Activated T-cell treated with anti-CD3 and anti-CD28 coated beads, Interleukin-2, amount 50 U/mL, for 24 hours (primary cell): ENCODE results near the gene APBA3.

Source experiments
- DNase-seq: peaks from one replicate; pipeline ENCODE4 v3.0.0-alpha.2; 2020
- H3K27ac Mint-ChIP-seq: 2 replicates; pipeline ENCODE4 v1.8.0; 2020; ENCODE audit warnings: mild to moderate bottlenecking, mixed read lengths
- H3K27me3 Mint-ChIP-seq: 2 replicates; pipeline ENCODE4 v1.8.0; 2020; ENCODE audit warnings: mixed read lengths
- H3K36me3 Mint-ChIP-seq: 2 replicates; pipeline ENCODE4 v1.8.0; 2020; ENCODE audit warnings: low read depth, mixed read lengths
- H3K4me1 Mint-ChIP-seq: 2 replicates; pipeline ENCODE4 v1.8.0; 2020; ENCODE audit warnings: low read depth, mixed read lengths
- H3K4me3 Mint-ChIP-seq: 2 replicates; pipeline ENCODE4 v1.8.0; 2020; ENCODE audit warnings: mild to moderate bottlenecking, moderate library complexity, mixed read lengths
- H3K9me3 Mint-ChIP-seq: 2 replicates; pipeline ENCODE4 v1.8.0; 2020; ENCODE audit warnings: mixed read lengths

Gene APBA3

DNA sequence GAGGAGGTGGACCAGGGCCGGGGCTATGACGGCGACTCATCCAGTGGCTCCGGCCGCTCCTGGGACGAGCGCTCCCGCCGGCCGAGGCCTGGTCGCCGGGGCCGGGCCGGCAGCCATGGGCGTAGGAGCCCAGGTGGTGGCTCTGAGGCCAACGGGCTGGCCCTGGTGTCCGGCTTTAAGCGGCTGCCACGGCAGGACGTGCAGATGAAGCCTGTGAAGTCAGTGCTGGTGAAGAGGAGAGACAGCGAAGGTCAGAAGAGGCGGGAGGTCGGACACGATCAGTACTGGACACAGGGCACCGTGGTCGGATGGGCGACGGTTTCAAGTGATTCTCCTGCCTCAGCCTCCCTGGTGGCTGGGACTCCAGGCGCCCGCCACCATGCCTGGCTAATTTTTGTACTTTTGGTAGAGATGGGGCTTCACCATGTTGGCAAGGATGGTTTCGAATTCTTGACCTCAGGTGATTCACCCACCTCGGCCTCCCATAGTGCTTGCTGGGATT lies 31.0 kb downstream of the APBA3 start:
- H3K36me3 Mint-ChIP-seq: no peaks in the 10 kb centered on the region

DNA sequence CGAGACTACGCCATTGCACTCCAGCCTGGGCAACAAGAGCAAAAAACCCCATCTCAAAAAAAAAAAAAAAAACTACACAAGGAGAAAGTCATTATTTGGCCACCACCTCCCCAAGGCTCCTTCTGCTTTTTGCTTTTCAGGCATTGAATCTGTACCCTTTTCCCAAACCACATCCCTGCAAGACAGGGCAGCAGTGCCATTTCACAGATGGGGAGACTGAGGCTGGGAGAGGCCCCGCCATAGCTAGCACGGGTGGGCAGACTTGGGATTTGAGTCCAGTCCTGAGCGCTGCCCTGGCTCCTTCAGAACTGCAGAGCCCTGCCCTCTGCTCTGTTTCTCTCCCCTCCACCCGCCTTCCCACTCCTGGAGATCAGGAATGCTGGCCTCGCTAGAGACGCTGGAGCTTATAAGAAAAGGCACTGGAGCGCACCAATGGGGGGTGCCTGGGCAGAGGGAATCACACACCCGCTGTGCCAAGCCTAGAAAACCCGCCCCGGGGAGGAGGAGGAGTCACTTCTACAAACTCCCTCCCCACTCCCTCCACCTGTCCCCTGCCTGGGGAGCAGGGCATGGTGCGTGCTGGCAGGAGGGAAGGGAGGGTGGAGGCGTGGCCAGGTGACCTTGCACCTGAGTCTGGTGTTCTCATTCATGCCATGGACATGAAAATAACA lies 35.7 kb downstream of the APBA3 start:
- no peak for DNase-seq

More for the DNA sequence above, 31.0 kb downstream of the APBA3 start:
- H3K9me3 Mint-ChIP-seq: no peaks in the 10 kb centered on the region
- H3K27ac Mint-ChIP-seq: no peak overlapping the region
- DNase-seq: no peak
- no peaks in the 10 kb centered on the region for H3K27me3 Mint-ChIP-seq
- H3K4me3 Mint-ChIP-seq: no peak overlapping the region
- H3K4me1 Mint-ChIP-seq: no peaks in the 10 kb centered on the region

DNA sequence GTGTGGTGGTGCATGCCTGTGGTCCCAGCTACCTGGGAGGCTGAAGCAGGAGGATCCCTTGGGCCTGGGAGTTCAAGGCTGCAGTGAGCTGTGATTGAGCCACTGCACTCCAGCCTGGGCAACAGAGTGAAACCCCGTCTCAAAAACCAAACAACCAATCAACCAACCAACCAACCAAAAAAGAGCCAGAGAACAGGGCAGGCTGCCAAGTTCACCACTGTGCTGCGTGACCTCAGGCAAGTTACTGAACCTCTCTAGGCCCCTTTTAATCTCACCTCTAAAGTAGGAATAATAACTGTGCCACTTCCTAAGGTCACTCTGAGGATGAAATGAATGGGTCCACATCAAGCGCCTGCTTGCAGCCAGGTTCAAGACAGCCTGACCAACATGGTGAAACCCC lies 36.4 kb downstream of the APBA3 start:
- Mint-ChIP-seq H3K9me3 (no peaks in the 10 kb centered on the region), H3K27me3 (peaks cover 6% of the 10 kb centered on the region), H3K36me3 (no peaks in the 10 kb centered on the region), H3K27ac (no peak overlapping the region), H3K4me1 (peaks cover 10% of the 10 kb centered on the region), H3K4me3 (no peak overlapping the region)
- no peak for DNase-seq

More for the DNA sequence above, 35.7 kb downstream of the APBA3 start:
- Mint-ChIP-seq H3K4me1 (peaks cover 10% of the 10 kb centered on the region), H3K36me3 (no peaks in the 10 kb centered on the region), H3K27me3 (peaks cover 6% of the 10 kb centered on the region), H3K9me3 (no peaks in the 10 kb centered on the region), H3K4me3 (no peak overlapping the region), H3K27ac (no peak overlapping the region)

DNA sequence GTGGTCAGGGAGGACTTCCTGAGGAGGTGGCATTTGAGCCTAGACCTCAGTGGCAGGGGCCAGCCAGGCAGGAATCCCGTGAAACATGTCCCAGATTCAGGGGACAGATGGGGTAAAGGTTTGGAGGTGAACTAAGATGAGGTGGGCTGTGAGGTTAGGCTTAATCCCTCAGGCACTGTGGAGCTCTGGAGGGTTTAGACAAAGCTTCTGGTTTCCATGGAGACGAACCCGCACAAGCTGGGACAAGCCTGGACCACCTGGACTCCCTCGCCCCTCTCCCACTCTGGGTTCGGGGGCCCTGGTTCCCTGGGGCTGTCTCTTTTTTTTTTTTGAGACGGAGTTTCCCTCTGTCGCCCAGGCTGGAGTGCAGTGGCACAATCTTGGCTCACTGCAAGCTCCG lies 37.6 kb downstream of the APBA3 start:
- no peak overlapping the region for H3K4me3 Mint-ChIP-seq
- no peak overlapping the region for H3K27ac Mint-ChIP-seq
- no peaks in the 10 kb centered on the region for H3K9me3 Mint-ChIP-seq
- H3K36me3 Mint-ChIP-seq: no peaks in the 10 kb centered on the region
- no peak for DNase-seq
- peaks cover 12% of the 10 kb centered on the region for H3K4me1 Mint-ChIP-seq
- H3K27me3 Mint-ChIP-seq: peaks cover 10% of the 10 kb centered on the region

DNA sequence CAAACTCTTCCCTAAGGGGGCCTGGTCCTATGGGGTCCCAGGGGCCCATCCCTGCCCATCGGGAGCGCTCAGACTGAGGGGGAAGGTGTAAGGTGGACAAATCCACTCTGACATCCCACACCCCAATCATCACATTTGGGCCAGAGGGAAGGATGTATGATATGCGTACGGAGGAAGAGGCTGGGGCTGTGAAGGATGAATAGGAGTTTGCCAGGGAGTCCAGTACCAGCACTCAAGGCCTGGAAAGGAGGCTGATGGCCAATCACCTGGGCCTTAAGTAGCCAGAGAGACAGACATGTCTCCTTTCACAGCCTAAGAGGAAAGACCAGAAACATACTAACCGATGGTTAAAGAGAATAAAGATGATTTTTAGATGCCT lies 38.4 kb downstream of the APBA3 start:
- no peaks in the 10 kb centered on the region for H3K9me3 Mint-ChIP-seq
- H3K36me3 Mint-ChIP-seq: no peaks in the 10 kb centered on the region
- peaks cover 10% of the 10 kb centered on the region for H3K27me3 Mint-ChIP-seq
- H3K4me1 Mint-ChIP-seq: peaks cover 12% of the 10 kb centered on the region
- no peak overlapping the region for H3K27ac Mint-ChIP-seq
- DNase-seq: no peak
- H3K4me3 Mint-ChIP-seq: no peak overlapping the region

DNA sequence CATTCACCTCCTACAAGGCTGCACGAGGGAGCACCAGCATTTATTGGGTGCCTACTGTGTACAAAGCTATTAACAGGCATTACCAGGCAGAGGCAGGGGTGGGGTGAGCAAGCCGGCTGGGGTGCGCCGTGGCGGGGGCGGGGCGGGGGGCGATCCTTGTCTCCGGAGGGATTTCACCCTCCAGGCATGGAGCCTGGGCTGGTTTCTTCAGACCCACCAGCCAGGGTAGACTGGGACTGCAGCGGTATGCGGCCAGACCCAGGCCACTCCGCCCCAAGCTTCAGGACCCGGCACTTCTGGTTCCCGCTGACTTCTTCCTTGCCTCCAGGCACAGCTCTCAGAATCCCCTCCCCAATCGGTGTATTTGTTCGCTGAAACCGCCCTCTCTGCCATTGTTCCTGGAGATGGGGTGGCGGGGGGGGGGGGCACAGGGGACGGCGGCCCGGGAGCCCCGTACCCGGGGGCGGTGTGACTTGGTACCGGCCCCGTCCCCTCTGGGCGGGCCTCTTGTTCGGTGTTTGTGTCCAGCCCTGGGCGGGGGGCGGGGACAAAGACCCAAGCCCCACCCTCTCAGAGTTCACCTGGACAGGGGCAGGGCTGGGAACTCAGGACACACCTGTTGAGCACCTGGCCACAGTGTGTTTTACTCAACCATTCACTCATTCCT lies 38.9 kb downstream of the APBA3 start:
- peaks cover 12% of the 10 kb centered on the region for H3K4me1 Mint-ChIP-seq
- no peaks in the 10 kb centered on the region for H3K36me3 Mint-ChIP-seq
- no peaks in the 10 kb centered on the region for H3K9me3 Mint-ChIP-seq
- peaks cover 10% of the 10 kb centered on the region for H3K27me3 Mint-ChIP-seq
- peak overlapping the region; percentile 55 for H3K4me3 Mint-ChIP-seq
- no peak for DNase-seq
- no peak overlapping the region for H3K27ac Mint-ChIP-seq

DNA sequence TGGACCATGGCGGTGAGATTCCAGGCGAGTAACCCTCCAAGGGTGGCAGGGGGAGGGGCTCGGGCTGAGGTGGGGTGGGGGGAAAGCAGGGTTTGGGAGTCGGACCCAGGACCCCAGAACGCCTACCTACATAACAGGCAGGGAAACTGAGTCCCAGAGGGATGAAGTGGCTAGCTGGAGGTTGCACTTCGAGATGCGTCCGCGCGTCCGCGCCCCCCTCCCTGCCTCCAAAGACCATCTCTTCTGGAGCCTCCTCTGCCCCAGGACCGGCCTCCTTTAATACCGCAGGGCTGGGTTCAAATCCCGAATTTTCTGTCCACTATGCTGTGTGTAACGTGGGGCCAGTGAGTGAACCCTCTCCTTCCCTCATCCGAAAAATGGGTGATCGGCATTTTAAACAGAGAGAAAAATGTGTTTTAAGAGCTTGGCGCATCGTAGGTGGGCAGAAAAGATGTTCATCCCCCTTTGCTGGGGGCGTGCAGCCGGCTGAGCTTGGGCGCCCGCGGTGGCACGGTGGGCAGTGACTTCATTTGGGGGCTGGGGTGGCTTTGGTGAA lies 39.5 kb downstream of the APBA3 start:
- H3K36me3 Mint-ChIP-seq: no peaks in the 10 kb centered on the region
- no peak for DNase-seq
- peaks cover 10% of the 10 kb centered on the region for H3K27me3 Mint-ChIP-seq
- H3K4me1 Mint-ChIP-seq: peaks cover 12% of the 10 kb centered on the region
- no peaks in the 10 kb centered on the region for H3K9me3 Mint-ChIP-seq
- peak overlapping the region; percentile 55 for H3K4me3 Mint-ChIP-seq
- no peak overlapping the region for H3K27ac Mint-ChIP-seq

DNA sequence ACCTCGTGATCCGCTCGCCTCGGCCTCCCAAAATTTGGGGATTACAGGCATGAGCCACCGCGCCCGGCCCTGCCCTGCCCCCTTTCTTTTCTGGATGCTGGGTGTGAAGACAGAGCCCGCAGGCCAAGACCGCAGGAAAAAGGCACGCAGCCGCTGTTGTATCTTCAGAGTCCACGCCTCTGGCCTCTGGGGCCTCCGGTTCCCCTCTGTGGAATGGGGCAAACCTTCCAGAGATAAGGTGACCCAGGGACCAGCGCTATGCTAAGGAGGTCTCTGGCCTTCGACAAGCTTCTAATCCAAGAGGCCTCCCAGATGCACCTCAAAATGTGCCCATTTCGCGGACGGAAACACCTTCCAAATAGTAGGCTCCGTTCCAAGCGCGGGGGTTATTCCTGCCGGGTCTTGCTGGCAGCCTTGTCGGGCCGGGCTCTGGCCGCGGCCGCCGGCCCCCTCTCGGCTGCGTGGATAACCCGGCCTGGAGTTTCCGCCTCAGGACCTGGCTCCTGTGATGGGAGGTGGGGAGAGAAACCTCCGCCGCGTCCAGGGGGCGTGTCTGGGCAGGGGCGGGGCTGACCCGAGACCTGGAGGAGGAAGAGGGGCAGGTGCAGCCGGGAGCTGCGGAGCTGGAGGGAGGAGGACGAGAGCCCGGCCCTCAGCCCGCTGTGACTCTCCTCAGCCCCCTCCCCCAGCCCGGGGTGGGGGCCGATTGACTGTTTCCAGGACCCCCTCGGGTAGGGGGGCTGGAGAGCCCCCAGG lies 40.2 kb downstream of the APBA3 start:
- Mint-ChIP-seq H3K9me3 (no peaks in the 10 kb centered on the region), H3K4me3 (peak overlapping the region; percentile 55), H3K4me1 (peaks cover 12% of the 10 kb centered on the region), H3K36me3 (no peaks in the 10 kb centered on the region), H3K27ac (no peak overlapping the region), H3K27me3 (peaks cover 10% of the 10 kb centered on the region)
- DNase-seq: peak; percentile 95

DNA sequence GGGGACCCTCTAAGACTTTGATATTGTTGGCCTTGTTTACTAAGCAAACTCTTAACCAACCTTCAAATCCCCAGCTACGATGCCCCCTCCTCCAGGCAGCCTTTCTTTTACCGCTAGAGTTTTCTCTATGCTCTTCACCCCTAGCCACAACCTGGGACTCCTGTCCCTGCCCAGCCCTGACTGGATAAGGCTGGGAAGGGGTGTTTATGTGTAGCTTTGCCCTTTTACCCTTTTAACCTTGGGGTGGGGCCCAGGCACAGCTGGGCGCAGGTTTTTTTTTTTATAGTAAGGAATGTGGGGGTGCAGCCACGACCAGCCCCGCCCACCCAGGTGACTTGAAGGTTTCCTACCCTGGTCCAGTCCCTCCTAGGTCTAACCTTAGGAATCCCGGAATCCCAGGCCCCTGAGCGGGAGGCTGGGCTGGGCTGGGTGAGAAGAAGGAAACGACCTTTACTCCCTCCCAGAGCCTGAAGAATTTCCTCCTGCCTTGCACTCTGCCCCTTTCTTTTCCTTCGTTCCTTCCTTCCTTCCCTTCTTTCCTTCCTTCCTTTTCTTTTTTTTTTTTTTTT lies 41.1 kb downstream of the APBA3 start:
- no peak overlapping the region for H3K4me3 Mint-ChIP-seq
- H3K9me3 Mint-ChIP-seq: no peaks in the 10 kb centered on the region
- peaks cover 12% of the 10 kb centered on the region for H3K4me1 Mint-ChIP-seq
- no peaks in the 10 kb centered on the region for H3K36me3 Mint-ChIP-seq
- H3K27me3 Mint-ChIP-seq: peaks cover 10% of the 10 kb centered on the region
- no peak overlapping the region for H3K27ac Mint-ChIP-seq
- no peak for DNase-seq

DNA sequence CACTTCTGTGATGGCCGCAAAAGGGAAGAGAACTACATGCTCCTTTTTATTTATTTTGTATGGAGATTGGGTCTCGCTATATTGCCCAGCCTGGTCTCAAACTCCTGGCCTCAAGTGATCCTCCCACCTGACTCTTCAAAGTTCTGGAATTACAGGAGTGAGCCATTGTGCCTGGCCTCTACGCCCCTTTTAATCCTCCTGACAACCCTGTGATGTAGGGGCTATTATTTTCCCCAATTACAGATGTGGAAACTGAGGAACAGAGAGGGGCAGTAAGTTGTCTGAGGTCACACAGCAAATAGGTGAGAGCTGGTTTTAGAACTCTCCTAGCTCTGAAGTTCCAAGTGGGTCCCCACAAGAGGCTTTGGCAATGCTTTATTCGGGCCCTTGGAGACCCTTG lies 41.6 kb downstream of the APBA3 start:
- Mint-ChIP-seq H3K36me3 (no peaks in the 10 kb centered on the region), H3K9me3 (no peaks in the 10 kb centered on the region), H3K4me1 (peaks cover 12% of the 10 kb centered on the region), H3K27ac (no peak overlapping the region), H3K4me3 (no peak overlapping the region), H3K27me3 (peaks cover 10% of the 10 kb centered on the region)
- no peak for DNase-seq

DNA sequence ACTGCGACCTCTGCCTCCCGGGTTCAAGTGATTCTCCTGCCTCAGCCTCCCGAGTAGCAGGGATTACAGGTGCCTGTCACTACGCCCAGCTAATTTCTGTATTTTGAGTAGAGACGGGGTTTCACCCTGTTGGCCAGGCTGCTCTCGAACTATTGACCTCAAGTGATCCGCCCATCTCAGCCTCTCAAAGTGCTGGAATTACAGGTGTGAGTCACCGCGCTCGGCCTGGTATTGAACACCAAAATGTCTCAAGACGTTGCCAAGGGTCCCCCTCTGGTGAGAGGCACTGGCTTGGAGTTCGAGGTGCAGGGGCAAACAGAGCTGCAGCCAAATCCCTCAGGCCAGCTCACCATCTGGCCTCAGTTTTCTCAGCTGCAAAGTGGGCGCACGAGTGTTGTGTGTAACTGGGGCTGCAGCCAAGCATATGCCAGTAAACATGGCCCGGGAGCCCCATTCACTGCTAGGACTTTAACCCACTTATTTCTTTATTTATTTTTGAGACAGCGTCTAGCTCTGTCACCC lies 45.3 kb downstream of the APBA3 start:
- no peak overlapping the region for H3K4me3 Mint-ChIP-seq
- peaks cover 4% of the 10 kb centered on the region for H3K27me3 Mint-ChIP-seq
- H3K9me3 Mint-ChIP-seq: no peaks in the 10 kb centered on the region
- no peak overlapping the region for H3K27ac Mint-ChIP-seq
- H3K36me3 Mint-ChIP-seq: no peaks in the 10 kb centered on the region
- DNase-seq: no peak
- H3K4me1 Mint-ChIP-seq: peaks cover 6% of the 10 kb centered on the region

DNA sequence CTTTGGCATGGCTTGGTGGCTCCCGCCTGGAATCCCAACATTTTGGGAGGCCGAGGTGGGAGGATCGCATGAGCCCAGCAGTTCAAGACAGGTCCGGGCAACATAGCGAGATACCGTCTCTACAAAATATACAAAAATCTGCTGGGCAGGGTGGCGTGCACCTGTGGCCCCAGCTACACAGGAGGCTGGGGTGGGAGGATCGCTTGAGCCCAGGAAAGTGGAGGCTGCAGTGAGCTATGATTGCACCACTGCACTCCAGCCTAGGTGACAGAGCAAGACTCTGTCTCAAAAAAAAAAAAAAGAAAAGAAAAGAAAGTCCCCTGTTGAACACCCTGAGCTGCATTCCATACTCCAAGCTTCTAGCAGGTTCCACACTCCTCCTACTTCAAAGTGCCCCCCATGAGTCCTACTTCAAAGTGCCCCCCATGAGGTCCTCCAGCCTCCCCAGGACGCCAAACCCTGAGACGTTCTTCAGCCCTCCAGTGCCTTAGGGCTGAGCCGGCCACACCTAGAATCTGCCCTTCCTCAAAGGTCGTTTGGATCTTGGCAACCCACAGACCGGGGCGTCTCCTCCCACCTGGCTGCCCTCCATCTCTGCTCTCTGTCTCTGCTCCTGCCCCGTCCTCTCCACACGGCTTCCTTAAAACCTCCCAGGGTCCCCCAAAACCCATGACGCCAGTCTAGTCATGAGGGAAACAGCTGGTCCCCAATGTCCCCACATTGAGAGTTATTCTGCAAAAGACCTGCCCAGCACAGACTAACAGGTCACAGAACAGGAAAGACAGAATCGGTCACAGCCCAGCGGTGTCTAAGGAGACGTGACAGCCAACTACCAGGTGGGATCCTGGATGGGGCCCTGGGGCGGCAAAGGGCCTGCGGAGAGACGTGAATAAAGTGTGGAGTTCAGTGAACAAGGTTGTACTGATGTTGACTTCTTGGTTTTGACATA lies 48.6 kb downstream of the APBA3 start:
- Mint-ChIP-seq H3K27ac (no peak overlapping the region), H3K4me1 (peaks cover 2% of the 10 kb centered on the region), H3K9me3 (no peaks in the 10 kb centered on the region), H3K27me3 (peaks cover 2% of the 10 kb centered on the region), H3K36me3 (no peaks in the 10 kb centered on the region), H3K4me3 (no peak overlapping the region)
- DNase-seq: no peak

DNA sequence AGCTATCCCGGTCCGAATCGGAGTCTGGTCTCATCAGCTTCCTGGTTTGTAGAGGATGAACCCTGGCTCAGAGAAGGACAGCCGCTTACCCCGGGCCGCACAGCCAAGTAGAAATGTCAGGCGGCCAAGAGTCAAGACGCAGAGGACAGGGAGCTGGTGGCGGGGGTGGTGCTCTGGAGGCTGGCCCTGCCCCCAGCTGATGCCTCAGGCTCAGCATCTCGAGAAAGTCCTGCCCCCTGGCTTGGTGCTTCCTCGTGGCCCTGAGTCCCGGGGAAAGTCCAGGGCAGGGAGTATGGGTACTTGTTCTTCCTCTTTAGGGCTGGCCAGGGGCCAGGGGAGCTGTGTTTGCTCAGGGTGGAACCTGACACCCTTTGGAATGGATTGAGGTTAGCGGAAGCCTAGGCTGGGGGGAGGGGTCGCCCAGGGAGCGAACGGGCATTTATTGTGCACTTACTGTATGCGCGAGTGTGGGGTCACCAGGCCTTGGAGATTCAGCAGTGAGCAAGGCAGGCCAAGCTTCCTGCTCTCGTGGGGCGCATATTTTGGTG lies 51.2 kb downstream of the APBA3 start:
- Mint-ChIP-seq H3K27me3 (peaks cover 5% of the 10 kb centered on the region), H3K4me3 (no peak overlapping the region), H3K27ac (no peak overlapping the region), H3K9me3 (no peaks in the 10 kb centered on the region), H3K4me1 (peaks cover 3% of the 10 kb centered on the region), H3K36me3 (no peaks in the 10 kb centered on the region)
- DNase-seq: no peak
